GM18511 (cell line): ENCODE measurements around the gene RPL18.
A peak's percentile ranks its signal among the peaks of the same experiment; 100 is the strongest.
"Not testable (repeated sequence)": the region's sequence is repeated elsewhere in the genome, so short reads cannot be mapped to it uniquely, and the experiment has no call there.

ENCODE experiments used
- ATAC-seq: cut with Tn5 transposase; IDR thresholded peaks from one replicate; pipeline ENCODE4 v1.9.1; 2021; ENCODE audit warnings: mild to moderate bottlenecking, moderate library complexity; ENCODE audit not compliant: unreplicated experiment

RPL18 gene

DNA sequence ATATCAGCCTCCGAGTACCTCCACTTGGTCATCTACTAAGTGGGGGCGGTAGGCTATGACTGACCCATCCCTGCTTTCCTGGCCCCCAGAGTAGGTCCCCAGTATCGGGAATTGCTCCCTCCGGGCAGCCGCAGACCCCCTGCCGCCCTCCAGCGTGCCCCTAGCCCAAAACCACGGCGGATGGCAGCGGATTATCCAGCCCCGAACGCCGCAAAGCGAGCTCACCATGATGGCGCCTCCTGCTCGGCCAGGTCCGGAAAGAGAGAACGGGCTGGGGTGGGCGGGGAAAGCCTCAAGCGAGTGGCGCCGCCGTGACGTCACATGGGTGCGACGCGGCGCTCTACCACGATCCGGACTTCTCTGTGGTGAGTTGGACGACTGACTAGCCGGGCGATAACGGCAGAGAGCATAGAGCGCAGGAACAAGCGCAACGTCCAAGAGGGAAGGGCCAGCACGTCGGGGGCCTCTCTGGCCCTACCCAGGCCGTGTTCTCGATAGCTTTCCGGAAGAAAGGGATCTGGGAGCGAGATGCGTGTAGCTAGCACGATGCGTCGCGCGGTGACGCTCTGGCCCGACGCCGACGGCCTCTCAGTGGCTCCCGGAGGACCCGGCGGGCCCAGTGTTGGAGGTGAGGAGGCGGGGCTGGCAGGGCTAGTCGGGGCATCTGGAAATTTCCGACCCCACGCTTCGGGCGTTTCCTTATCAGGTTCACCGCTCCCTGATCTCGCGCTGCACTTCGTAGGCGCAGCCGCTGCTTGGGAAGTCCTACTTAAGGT lies at the start of gene RPL18, which contains the start of gene SPHK2:
RPL18 (minus strand) TSS at position 263 of the 776 bp plus-strand sequence; CDS start at position 228, 35 bp downstream.
SPHK2 (plus strand) TSS at position 591 of the 776 bp plus-strand sequence. CDS start 1,009 bp downstream, outside the sequence.
- ATAC-seq = peak; percentile 83

DNA sequence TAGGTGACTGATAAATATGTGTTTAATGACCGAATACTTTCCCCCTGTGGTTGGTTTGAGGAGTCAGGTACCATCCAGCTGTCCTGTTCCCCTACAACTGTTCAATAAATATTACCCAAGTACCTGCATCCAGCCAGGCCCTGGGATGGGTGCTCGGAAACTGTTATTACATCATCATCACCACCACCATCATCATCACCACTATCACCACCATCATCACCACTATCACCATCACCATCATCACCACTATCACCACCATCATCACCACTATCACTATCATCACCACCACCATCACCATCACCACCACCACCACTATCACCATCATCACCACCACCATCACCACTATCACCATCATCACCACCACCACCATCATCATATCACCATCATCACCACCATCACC lies 49.8 kb upstream of the RPL18 start:
- no peak for ATAC-seq

DNA sequence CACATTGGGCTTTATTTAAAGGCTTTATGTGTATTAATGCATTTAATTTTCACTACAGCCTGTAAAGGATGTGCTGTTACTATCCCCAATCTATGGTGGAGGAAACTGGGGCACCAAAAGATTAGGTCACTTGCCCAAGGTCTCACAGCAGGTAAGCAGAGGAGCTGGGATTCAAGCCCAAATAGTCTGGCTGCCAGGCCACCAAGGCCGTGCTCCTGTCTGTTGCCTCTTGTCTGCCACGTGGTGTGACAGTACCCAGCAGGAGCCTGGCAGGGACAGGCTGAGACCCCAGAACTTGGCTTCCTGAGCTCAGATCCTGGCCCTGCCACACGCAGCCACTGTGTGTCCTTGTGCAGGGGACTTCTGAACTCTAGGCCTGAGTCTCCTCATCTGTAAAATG lies 49.4 kb upstream of the RPL18 start:
- no peak for ATAC-seq

DNA sequence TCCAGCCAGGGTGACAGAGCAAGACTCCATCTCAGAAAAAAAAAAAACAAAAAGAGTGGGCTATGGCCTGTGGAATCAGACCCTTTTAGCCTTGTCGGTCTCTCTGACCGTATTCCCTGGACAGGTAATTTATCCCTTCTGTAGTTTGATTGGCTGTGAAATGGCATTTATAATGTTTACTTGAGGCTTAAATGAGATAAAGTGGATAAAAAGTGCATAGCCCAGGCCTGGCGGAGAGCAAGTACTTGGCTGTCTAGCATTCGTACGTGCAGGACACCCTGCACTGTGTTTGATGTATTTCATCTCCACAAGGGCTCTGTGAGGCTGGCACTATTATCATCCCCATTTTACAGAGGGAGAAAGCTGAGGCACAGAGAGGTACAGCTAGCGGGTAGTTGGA lies 46.8 kb upstream of the RPL18 start:
- ATAC-seq = no peak

DNA sequence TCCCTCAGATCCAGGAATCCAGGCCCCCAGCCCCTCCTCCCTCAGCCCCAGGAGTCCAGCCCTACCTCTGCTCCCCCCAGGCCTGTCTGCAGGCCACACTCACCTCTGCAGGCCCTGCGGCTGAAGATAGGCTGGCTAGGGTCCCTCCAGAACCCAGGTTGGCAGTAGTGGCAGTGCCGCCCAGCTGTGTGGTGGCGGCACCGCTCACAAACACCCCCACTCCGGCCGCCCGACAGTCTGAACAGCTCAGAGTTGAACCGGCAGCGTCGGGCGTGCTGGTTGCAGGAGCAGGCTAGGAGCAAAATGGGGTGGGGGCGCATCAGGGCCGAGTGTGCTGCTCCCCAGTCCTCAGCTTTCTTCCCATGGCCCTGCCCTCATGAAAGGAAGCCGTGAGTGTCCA lies 45.5 kb upstream of the RPL18 start:
- ATAC-seq = no peak

DNA sequence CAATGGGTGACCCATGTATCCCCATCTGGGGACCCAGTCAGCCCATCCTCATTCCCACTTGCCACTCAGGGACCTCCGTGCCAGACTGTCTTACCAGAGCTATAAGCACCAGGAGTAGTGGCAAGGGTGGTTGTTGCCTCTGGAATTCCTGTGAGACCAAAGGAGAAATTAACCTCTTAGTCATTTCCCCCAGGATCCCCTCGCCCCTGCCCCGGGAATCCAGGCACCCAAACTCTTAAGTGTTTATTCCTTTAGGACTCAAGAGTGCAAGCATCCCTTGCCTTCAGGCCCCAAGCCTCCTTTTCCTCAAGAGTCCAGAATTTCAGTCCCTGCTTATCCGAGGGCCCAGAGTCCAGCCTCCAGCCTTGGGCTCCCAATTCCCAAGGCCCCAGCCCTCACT lies 44.7 kb upstream of the RPL18 start:
- ATAC-seq = no peak

DNA sequence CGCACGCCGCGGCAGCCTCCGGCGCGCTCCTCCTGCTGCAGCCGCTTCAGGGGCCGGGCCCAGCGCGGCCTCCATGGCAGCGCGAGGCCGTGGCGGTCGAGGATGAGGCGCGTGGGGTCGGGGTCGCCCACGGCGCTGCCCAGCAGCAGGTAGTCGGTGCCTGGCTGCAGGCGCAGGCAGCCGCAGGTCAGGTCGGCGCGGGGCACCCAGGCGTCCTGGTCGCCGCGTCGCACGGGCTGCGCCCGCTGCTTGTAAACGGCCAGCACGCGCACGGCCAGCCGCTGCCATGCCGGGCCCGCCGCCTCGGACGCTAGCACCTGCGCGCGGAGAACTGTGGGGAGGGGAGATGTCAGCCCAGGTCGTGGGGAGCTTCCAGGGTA lies 42.7 kb upstream of the RPL18 start:
- no peak for ATAC-seq

DNA sequence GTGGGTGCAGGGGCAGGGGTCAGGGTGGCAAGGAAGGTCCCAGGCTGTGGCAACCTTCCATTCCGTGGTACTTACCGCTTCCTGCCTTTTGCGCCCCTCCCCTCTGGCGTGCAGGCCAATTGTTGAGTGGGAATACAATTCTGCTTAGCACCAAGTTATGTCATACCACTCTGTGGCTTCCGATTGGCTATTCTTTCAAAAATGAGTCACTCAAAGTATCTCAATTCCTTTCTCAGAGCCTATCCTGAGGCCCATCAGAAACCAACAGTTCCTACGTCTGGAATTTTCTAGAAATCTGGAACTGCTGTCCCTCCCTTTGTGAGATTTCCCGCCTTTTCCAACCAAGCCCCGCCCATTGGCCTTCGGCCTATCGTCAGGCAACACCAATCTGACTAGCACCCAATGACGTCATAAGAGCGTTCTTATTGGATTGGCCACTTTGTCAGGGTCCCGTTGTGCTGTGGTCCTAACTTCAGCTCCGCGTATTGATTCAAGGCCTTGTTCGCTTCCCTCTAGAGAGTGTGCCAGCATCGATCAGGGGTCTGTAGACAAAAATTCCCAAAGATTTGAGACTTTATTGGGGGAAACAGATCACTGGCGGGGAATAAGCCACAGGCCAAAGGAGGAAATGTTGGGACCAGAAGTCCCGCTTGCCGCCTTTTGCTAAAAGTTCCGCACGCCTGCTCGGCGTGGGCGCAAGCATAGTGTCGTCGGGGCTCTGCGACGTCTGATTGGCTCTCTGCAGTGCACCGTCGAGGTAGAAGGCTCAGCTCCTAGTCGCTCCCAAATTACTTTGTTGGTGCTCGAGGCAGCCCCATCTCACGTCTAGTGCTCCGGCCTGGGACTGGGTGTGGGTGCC lies 42.1 kb upstream of the RPL18 start:
- ATAC-seq = peak; percentile 84

DNA sequence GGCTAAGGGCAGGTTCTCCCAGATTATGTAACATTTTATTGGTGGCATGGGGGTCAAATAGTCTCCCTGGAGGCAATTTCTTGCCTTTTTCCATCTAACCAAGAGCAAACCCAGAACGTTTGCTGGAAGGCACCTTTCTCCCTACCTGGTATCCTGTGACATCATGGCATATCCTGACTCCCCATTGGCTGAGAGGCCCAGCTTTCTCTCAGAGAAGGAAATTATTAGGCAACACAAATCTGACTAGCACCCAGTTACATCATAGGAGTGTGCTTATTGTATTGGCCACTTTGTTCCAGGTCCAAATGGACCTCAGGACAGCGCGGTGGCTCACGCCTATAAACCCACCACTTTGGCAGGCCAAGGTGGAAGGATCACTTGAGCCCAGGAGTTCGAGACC lies 40.8 kb upstream of the RPL18 start:
- no peak for ATAC-seq

DNA sequence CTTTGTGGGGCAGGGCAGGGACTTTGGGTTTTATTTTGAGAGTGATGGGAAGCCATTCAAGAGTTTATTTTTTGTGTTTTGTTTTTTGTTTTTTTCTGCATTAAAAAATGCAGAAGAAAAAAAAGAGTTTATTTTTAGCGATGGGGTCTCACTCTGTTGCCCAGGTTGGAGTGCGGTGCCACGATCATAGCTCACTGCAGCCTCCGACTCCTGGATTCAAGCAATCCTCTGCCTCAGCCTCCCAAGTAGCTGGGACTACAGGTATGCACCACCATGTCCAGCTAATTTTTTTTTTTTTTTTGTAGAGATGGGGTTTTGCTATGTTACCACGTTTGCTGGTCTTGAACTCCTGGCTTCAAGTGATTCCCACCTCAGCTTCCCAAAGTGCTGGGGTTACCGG lies 39.5 kb upstream of the RPL18 start:
- no peak for ATAC-seq

DNA sequence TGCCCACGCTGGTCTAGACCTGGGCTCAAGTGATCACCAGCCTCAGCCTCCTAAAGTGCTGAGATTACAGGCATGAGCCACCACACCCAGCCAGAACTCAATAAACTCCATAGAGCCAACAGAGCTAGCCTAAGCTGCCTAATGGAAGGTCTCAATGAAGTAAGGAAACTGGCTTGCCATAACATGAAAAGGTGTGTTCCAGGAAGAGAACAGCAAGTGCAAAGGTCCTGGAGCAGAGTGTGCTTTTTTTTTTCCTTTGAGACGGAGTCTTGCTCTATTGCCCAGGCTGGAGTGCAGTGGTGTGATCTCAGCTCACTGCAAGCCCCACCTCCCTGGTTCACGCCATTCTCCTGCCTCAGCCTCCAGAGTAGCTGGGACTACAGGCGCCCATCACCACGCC lies 38.9 kb upstream of the RPL18 start:
- not testable (repeated sequence) for ATAC-seq

DNA sequence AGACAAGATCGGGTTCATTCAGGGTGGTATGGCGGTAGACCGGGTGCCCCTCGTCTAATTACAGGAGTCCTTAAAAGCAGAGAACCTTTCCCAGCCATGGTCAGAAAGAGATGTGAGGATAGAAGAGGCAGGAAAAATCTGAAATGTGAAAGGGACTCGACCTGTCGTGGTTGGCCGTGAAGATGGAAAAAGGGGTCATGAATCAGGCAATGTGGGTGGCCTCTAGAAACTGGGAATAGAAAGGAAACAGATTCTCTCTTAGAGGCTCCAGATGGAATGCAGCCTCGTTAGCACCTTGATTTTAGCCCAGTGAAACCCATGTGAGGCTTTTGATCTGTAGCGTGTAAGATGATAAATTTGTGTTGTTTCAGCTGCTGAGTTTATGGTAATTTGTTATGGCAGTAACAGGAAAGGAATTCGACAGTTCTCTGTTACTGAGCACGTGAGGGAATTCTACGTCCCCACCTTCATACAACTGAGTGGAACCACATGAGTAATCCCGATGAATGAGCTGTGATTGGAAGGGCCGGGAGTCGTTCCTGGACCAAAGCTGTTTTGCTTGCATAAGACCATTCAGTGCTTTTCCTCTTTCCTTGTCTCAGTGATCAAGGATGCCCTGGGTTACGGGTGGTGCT lies 38.0 kb upstream of the RPL18 start:
- ATAC-seq = no peak

DNA sequence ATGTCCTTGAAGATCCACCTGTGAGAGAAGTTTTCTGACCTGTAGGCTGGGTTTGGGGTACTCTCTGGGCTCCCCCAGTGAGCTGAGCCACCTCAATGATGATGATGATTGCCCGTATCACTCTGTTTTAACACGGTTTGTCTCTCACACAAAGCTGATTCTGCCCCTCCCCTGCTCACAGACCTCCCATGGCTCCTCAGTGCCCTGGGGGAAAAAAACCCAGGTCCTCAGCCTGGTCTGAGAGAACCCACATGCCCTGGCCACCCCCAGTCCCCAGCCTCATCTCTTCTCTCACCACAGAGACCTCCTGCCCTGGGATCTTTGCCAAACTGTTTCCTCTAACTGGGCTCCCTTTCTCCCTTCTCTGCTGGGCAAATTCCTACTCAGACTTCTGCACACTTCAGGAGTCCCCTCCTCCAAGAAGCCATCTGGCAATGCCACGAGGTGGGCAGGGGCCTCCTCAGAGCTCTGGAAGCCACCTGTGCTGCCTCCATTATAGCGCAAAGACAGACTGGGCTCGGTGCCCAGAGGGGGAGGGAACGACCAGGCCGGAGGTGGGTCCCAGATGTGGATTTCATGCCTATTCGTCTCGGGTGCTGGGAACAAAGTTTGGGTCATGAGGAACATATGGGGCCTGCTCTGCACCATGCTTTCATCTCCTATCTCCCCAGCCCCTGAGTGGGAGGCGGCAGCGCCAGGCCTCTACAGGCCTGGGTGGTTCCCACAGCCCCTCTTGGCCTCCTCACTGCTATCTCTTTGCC lies 35.5 kb upstream of the RPL18 start:
- ATAC-seq = no peak

DNA sequence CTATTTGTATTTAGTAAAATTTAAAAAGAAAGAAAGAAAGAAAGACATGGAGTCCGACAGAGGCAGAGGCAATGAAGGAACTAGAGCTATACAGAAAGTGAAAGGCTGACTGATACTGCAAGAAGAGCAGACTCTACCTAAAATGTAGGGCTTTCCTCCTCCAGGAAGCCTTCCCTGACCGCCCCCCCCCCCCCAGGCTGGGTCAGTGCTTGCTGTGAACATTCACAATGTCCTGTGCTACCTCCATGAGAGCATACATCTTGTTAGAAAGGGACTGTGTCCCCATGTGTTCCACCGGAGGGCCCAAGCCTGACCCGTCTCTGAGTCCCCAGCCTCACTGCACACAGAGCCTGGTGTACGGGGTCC lies 32.7 kb upstream of the RPL18 start:
- no peak for ATAC-seq

DNA sequence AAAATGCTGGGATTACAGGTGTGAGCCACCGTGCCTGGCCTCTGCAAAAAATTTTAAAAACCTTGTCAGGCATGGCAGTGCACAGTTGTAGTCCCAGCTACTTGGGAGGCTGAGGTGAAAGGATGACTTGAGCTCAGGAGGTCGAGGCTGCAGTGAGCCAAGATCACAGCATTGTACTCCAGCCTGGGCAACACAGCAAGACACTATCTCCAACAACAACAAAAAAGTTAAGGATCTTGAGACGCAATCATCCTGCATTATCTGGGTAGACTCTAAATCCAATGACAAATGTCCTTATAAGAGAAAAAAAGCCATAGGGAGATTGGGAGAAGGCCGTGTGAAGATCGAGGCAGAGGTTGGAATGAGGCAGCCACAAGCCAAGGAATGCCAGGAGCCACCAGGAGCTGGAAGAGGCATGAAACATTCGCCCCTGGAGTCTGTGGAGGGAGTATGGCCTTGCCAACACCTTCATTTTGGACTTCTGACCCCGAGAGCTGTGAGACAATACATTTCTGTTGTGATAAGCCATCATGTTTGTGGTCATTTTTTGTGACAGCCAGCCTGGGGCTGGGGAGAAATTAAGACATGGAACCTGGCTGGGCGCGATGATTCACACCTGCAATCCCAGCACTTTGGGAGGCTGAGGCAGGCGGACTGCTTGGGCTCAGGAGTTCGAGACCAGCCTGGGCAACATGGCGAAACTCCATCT lies 32.1 kb upstream of the RPL18 start:
- ATAC-seq = no peak

DNA sequence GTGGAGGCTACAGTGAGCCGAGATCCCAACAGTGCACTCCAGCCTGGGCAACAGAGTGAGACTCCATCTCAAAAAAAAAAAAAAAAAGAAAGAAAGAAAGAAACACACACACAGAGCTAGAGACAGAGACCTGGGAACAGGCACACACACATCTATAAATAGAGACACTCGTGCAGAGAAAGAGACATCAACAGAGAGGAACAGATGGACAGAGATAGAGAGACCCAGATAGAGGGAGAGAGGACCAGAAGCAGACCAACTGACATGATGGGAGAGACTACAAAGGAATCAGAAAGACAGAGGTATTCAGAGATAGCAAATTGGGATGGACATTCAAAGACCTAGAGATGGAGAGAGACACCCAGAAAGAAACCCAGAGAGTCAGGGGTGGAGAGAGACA lies 29.2 kb upstream of the RPL18 start:
- ATAC-seq = no peak

DNA sequence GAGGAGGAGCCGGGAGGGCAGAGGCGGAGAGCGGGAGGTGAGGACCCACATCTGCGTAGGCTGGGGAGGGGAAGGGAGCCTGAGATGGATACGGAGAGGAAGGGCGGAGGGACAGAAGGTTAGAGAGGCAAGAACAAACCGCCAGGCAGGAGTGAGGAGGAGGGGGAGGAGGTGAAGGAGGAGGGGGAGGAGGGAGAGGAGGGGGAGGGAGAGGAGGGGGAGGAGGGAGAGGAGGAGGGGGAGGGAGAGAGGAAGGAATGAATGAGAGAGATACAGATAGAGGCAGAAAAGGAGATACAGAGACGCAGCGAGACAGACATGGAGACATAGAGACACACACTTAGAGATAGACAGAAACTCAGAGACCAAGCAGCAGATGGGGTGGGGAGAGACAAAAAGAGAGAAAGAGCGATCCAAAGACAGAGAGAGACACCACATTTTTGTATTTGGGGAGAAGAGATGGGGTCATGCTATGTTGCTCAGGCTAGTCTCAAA lies 27.8 kb upstream of the RPL18 start:
- no peak for ATAC-seq

DNA sequence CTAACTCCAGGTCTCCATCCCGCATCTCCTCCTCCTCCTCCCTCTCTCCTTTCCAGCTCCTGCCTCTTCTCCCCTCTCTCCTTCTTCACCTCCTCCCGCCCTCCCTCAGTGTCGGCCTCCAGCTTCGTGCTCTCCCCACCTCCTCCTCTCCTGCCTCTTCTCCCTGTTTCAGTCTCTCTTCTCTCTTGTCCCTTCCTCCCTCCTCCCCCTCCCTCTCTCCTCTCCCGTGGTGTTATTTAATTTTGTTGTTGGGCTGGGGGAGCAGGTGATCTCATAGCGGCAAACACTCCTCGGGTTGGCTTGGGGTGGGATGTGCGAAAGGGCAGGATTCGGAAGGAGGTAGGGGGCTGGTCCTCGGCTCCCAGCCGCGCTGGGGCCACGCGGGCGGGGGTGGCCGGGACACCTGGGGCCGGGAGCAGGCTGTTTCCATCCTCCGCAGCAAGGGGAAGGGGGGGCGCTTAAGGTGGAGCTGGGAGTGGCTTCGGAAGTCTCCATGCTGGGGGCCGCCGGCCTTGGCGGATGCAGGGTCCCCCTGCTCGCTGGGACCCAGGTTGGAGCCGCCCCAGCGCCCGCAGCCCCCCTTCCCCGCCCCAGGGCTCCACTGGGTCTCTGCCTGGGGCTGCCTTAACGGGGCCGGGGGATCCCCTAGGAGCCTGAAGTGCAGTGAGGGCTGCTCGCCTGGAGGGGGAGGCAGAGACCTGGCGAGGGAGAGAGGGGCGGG lies 27.2 kb upstream of the RPL18 start, which contains the start of gene CA11:
CA11 (minus strand) TSS at position 187 of the 721 bp plus-strand sequence. CDS start 555 bp downstream, outside the sequence.
- ATAC-seq = peak; percentile 76

DNA sequence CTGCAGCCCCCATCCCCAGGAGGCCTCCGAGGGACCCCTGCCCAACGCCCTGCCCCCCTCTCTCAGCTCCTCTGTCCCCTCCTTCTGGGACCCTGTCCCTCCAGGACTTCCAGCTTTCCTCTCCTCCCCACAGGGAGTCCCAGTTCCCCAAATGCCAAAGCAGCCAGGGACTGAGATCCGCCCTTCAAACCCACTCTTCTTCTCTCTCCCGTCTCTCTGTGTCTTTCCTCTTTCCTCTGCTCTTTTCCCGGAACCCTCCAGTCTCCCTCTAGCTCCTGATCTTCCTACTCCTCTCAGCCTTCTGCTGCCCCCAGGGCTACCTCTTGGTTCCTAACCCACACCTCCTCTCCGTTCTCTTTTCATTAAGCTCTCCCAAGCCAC lies 26.6 kb upstream of the RPL18 start:
- ATAC-seq = no peak
